ENCODE measurements around the gene CFP.
A peak's percentile ranks its signal among the peaks of the same experiment; 100 is the strongest.
"Not testable (repeated sequence)": the region's sequence is repeated elsewhere in the genome, so short reads cannot be mapped to it uniquely, and the experiment has no call there.

Gene CFP

DNA sequence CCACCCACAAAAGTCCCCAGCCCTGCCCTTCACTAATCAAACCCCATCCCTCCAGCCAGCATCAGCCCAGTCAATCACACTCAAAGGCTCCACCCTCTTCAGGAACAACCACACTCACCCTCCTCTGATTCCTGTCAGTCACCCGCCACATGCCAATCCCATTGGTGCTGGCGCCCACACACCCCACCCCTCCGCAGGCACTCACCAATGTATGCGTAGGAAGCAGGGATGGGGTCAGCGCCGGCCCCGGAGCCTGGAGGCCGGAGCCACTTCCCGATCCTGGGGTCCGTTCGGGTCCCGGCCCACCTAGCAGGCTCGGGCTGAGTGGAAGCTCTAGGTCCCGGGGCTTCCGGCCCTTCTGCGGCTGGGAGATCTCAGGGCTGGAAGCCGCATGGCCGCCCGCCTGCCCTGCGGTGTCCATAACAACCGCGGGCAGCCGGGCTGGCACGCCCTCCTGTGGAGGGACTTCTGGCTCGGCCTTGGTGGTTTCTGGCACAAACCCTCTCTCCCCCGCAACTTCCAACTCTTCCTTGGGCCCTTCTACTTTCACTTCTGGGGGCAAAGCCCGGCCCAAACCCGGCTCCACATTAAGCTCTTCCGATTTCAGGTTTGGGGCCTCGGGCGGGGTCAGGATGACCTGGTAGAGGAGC lies 7.9 kb upstream of the CFP start:
- peak; percentile 46 to 62 for DNase-seq

DNA sequence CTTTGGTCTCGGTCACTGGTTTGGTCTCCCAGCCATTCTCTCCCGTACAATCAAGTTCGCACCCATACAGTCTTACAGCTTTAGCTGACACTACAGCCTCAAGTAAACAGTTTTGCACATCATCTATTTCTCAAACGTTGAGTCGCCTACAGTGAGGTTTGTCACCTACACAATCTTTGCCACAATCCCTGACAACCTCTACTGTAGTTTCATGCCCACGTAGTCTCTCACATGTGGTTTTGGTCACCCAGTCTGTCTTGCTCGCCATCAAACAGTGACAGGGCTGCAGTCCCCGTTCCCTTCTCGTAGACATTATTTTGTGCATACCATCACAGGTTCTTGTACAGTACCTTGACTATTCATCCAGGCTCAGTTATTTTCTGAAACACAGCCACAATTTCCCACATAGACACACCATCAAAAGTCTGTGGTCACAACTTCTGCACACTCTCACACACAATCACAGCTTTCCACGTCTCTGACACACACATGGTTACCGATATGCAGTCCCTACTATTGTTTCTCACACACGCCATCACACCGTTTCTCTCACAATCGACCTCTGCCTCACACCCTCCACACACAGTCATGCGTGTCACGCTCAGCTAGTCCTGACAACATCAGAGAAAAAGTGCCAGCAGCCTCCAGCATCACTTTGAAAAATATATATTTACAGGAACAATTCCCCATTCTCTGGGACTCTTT lies 5.3 kb upstream of the CFP start:
- peak in 1 of 2 donors; percentile 24 for DNase-seq

DNA sequence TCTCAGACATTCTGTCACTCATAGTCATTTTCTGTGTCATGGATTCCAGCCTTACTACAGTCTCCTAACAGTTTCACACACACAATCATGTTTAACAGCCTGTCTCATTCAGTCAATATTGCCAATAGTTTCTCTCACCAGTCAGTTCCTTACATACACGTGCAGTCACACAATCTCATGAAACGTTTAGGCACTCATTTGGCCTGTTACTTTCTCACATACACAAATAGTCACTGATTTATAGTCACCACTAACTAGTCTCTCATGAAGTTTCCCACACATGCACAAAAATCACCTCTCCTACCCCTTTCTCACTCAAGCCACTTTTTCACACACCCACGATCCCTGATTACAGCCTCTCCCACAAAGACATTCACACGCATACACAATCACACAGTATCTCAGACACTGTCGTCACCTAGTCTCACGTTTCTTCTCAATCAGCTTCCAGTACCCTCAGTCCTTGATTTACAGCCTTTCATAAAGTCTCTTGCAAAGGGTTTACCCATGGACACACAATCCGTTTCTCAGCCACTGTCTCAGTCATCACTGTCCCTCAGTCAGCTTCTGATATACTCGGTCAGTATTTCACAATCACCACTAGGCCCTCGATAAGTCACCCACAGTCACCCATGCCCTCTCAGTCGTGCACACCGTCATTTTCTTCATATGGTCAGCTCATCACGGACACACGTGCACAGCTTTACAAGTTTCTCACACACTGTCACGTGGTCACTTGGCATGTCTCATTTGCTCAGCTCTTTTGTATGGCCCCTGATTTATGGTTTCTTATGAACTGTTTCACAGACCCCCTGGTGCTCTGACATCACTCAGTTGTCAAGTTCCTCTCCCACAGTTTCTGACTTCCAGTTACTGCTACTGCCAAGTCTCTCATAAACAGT lies 4.2 kb upstream of the CFP start:
- peak in 1 of 2 donors; percentile 56 for DNase-seq

DNA sequence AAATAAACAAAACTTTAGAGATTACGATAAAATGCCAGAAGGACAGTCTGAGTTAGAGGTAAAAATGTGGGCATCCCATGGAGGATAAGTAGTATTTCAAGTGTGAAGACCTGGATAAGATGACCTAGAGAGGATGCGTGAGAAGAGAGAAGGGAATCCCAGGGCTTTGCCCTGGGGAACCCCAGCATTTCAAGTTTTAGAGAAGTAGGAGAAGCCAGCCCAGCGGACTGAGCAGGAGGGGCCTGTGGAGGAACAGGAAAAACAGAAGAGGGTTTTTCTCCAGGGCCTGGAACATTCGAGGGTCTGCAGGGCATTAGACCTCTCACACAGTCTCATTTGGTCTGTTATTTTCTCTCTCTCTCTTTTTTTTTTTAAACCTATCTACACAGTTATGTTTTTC lies 2.9 kb upstream of the CFP start:
- DNase-seq, result peak in 1 of 2 donors; percentile 53

DNA sequence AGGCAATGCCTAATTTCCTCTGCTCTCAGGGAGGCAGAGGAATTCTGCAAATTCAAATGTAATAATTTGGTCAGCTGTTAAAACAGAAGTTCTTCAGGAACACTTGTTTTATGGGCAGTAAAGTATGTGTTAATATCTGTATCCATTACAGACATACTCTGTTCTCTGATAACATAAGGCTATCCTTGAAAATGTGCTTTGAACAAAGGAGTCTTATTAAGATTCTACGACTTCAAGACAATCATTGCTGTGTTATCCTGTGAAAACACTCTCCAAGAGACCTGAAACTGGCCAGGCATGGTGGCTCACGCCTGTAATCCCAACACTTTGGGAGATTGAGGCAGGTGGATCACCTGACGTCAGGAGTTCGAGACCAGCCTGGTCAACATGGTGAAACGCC lies 1.9 kb upstream of the CFP start:
- no peak for DNase-seq

DNA sequence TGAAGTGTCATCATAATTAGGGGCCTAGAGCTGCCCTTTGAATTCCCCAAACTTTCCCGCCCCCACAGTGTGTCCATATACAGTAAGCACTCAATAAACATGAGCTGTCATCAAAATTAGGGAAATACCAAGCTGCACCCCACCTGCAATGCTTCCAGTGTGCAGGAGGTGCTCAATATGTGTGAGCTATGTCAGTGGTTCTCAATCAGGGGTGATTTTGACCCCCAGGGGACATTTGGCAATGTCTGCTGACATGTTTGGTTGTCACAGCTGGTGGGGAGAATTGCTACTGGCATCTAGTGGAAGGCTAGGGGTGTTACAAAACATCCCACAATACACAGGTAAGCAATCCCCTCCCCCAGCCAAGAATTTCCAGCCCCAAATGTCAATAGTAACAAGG lies 748 bp downstream of the CFP start:
- DNase-seq, result peak; percentile 17 to 30

DNA sequence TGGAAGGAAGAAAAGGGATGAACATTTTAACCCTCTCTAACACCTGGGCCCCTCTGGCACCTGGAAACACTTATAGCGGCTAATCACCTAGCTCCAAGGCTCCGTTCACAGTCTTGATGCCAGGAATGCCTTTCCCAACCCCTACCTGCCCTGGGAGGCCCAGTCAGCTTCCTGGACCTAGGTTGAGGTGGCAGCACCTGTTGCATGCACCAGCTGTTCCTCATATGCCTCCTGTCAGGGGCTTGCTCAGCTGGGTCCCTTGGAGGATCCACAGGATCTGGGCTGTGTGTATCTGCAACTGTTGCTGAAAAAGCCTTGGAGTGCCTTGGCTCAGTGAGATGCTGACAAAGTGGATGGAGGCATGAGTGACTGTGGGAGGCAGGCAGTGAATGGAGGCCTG lies 4.4 kb downstream of the CFP start:
- DNase-seq, result no peak

DNA sequence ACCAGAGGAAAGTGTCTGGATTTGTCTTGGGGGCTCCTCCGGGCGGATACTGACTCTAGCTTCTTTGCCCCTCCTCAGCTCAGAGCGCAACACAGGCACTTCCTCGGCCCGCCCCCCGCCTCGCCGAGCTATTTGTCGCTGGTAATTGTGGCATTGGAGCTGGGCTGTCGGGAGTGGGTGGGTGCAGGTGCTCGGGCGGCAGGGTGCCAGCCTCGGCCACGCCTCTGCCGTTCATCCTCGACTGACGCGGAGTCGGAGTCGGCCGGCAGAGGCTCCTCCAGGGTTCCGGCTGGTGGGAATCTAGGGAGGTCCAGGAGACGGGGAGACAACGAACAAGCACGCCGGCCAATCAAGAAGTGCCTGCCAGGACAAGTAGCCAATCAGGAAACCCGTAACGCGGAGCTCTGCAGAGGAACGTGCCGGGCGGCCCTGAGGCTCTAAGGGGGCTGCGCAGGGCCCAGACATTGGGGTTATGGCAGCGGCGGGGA lies 6.1 kb downstream of the CFP start:
- peak; percentile 44 to 49 for DNase-seq

DNA sequence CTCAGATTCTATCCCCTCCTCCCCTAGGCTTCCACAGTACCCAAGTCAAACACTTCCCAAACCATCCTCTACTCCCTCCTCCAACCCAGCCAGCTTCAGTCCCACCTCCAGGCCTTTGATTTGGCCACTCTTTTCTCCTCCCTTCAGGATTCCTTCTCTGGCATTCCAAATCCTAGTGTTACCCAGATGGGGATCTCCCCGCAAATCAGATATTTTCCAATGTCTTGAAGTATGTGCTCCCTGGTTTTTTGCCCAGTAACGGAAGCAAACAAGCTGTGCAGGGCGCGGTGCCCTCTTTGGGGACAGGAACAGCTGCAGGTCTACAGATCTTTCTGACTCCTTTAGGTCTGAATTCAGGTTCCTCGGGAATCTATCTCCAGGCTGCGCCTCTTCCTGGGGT lies 7.9 kb downstream of the CFP start:
- no peak for DNase-seq

DNA sequence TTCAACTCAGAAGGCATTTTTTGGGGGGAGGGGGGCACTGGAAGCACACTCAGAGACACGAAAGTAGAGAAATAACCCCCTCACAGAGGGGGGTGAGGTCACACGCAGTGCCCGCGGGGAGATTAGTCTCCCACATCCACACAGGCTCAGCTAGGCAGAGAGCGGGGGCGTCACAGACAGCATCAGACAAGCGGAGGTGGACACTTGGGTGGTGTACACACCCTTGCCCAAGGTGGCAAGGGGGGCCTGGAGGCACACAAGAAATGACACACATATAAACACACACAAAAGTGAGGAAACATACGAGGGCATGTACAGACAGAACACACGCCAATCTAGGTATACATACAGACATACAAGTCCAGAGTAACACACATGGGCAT lies 9.4 kb downstream of the CFP start:
- no peak for DNase-seq

DNA sequence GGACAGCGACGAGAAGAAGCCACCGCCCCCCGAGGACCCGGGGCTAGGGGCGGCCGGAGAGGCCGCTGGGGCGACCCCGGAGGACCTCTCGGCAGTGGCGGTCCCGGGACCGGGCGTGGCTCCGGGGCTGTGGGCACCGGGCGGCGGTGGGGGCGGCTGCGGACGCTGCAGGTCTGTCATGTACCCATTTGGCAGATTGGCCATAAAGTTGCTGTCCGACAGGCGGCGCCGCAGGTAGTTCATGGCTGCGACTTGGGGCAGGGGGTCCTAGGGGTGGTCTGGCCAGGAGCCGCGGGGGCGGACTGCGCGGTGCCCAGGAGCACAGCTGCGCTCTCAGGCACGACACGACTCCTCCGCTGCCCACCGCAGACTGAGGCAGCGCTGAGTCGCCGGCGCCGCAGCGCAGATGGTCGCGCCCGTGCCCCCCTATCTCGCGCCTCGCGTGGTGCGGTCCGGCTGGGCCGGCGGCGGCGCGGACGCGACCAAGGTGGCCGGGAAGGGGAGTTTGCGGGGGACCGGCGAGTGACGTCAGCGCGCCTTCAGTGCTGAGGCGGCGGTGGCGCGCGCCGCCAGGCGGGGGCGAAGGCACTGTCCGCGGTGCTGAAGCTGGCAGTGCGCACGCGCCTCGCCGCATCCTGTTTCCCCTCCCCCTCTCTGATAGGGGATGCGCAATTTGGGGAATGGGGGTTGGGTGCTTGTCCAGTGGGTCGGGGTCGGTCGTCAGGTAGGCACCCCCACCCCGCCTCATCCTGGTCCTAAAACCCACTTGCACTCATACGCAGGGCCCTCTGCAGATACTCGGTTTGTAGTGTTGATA lies 10.0 kb downstream of the CFP start, which contains the start of gene SYN1:
Gene SYN1 (minus strand): TSS at position 372 of the 817 bp plus-strand sequence. CDS start 129 bp downstream, at position 243.
- DNase-seq, result peak; percentile 85 to 86

DNA sequence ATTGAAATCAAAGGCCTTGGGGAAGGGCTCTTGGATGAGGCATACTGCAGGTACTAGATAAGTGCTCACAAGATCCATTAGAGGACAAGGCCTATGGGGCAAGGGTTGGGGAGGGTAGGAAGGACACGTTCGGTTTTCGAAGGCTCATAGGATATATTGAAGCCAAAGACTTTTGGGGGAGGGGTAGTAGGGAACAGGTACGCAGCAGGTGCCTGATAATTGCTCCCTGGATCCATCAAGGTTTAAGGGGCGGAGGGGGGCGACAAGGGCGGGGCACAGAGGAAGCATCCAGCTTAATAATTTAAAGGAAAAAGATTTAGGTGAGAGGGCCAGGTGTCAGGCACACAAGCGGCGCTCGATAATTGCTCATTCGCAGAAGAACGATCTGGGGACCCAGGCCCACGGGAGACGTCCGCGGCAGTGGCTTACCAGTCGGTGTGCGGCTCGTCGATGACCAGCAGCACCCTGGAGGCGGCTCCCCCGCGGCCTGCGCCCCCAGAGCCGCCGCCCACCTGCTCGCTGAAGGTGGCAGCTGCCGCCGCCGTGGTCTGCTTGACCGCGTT lies 10.7 kb downstream of the CFP start:
- DNase-seq, result no peak

DNA sequence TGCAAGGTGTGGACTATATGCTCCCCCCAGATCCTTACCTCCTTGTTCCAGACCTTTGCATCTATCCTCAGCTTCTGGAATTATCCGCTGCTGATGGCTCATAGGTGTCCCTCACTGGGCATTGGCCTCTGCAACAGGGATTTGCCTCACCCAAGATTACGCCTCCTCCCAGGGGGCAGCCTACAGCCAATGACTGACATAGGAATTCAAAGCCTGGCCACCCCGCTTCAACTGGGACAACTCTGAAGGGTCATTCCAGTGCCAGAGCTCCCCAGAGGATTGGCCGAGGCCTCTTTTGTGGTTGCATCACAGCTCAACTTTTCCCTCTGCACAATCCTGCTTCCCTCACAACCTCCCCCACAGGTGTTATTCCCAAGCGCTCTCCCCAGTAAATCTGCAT lies 15.1 kb downstream of the CFP start:
- DNase-seq, result no peak

DNA sequence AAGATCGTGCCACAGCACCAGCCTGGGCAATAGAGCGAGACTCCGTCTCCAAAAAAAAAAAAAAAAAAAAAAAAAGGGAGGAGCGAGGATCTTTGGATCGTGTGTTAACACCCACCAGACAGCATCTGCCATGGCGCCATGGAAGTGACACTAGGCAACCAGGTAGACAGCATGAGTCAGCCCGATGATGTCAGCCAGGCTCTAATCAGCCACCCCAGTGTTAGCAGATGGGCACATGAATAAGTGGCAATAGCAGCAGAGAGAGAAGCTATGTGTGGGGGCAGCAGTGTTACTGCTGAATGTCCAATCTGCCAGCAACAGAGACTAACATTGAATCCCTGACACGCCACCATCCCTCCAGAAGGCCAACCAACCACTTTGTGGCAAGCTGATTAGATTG lies 16.6 kb downstream of the CFP start:
- DNase-seq, result no peak

DNA sequence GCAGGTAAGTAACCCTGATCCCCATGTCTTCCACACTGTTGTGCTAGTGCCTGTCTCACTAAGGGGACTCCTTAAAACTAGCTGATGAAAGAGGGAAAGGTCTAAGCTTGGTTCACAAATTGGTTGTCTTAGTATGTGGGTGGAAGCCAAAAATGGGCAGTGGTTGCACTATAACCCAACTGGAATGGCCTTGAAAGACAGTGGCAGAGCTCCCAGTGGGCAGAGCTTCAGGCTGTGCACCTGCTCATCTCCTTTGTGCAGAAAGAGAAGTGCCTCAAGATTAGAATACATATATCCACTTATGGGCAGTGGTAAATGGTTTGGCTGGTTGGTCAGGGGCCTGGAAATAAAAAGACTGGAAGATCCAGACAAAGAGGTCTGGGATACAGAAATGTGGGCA lies 17.3 kb downstream of the CFP start:
- no peak for DNase-seq

DNA sequence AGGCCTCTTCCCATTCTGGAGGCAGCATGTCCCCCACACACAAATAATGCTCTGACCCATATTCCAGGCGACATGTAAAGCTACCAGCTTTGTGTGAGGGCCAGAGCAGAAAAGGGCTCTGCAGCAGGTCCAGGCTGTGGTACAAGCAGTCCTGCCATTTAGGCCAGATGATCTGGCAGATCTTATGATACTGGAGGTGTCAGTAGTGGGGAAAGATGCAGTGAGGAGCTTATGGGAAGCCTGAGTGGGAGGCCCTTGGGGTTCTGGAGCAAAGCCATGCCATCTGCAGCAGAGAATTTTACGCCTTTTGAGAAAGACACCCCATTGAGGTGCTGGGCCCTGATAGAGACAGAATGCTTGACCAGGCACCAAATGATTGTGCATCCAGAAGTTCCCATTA lies 17.8 kb downstream of the CFP start:
- DNase-seq, result no peak

DNA sequence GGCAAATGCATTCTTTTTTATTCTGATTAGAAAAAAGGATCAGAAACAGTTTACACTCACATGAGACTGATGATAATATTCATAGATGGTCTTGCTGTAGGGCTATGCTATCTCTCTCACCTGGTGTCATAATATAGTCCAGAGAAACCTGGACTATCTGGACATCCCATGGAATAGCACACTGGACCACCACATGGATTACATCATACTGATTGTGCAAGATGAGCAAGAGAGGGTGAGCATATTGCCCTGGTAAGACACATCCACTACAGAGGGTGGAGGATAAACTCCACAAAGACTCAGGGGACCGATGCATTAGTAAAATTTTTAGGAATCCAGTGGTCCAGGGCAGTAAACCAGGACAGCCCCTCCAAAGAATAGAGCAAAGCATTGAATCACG lies 18.2 kb downstream of the CFP start:
- no peak for DNase-seq

DNA sequence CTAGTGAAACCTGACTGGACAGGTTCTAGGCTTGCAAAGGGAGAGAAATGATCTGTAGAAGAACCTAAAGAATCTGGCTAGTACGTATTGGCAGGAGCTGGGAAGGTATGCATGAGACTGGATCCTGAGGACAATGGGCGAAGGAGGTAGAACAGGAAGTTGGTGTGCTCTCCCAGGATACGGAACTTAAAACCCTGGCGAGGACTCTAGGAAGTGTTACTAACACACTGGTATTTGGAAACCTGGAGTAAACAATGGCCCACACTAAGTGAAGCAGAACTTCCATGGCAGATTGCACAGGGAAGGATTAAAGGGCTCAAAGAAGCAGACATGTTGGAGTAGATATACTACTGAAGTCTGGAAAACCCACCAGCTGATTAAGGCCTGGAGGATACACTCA lies 19.2 kb downstream of the CFP start:
- no peak for DNase-seq

DNA sequence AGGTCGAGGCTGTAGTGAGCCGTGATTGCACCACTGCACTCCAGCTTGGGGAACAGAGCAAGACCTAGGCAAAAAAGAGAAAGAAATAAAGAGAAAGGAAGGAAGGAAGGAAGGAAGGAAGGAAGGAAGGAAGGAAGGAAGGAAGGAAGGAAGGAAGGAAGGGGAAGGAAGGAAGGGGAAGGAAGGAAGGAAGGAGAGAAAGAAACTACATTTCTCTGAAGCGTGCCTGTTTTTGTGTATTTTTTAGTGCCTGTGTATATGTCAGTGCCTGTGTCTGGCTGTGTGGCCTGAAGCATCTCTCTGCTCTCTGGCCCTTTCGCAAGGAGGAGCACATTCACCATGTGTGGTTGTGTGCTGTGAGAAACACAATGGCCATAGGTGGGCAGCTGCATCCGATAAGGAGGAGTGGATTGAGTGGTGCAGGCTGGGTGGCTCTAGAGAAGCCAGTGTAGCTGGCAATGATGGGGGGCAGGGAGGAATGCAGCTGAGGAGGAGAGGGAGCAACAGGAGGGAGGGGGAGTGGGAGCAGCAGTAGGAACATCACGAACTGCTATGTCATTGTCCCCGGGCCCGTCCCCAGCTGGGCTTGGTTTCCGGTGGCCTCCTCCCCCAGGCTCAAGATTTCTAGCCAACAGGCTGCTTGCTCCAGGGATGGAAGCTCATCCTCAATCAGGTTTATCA lies 21.5 kb downstream of the CFP start:
- DNase-seq, result no peak

DNA sequence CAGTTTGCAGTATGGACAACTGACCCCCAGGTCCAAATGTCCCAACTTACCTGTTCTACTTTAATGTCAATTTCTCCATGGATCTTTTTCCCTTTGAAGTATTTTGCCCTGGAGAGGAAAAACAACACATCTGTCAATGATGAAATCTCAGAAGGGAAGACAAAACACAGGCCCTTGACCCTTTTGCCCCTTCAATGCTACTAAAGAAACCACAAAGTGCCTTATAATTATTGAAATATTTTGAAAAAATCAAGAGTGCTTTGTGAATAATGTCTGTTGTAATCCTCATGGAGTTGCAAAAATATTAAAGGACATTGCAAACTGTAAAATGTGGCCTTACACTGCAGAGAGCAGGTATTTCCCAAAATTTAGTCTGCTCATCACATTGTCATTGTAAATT lies 22.6 kb downstream of the CFP start:
- DNase-seq, result no peak

DNA sequence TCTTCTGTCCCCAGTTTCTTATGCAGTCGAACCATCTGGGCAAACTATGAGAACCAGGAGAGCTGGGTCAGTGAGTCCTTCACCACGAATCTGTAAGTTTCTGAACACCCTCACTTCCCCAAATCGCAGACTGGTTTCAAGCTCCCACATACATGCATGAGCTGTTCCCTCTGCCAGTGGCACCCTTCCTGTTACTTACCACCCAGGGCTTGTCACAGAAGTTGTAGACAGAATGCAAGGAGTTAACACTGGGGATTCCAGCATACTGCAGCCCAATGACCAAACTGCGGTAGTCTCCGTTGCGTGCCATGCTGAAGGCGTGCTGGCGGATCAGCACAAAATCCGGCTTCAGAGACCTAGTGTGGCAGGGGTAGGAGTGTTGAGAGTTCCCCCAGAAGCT lies 24.7 kb downstream of the CFP start:
- DNase-seq, result no peak

DNA sequence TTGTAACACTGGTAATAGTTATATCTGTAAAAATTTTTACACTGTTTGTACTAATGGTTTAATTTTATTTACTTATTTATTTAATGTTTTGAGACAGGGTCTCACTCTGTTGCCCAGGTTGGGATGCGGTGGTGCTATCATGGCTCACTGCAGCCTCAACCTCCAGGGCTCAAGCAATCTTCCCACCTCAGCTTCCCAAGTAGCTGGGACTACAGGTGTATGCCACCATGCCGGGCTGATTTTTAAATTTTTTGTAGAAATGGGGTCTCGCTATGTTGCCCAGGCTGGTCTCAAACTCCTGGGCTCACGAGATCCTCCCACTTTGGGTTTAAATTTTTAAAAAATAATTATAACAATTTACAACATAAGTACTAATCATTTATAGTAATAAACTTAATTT lies 26.6 kb downstream of the CFP start:
- DNase-seq, result not testable (repeated sequence)
